GM10847 (cell line): ENCODE measurements around the gene RPP30.
A peak's percentile ranks its signal among the peaks of the same experiment; 100 is the strongest.

Source experiments
- POLR2A ChIP-seq: IDR thresholded peaks from 2 replicates; pipeline ENCODE4 v1.6.1; 2011; ENCODE audit not compliant: insufficient read length; ENCODE audit errors: extremely low read depth

RPP30 gene

DNA sequence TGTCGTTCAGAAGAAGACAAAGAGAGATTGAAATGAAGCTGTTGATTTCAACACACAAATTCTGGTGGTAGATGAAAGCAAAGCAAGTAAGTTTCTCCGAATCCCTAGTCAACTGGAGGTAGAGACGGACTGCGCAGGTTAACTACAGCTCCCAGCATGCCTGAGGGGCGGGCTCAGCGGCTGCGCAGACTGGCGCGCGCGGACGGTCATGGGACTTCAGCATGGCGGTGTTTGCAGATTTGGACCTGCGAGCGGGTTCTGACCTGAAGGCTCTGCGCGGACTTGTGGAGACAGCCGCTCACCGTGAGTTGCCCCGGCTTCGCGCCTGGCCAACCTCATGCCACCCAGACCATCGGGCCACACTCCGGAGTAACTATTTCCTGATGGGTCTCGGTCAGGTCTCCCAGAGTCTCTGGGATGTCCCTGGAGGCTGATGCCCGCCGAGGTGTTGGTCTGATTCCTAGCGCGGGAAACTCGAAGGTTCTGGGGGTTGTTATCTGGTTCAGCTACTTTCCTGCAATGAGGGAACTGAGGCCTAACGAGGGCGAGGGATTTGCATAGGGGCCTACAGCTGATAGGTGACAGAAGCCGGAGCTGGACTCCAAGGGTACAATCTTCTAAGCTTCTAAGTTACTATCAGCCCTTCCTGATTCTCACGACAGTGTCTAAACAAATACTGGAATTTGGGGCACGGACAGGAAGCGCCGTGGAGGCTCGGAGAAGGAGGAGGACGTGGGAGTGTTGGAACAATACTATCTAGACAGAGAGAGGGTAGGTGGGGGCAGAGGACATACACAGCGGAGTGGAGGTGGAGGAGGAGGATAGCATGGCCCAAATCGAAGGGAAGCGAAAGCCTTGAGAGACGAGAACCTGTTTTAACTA, at the start of gene RPP30:
Gene RPP30 (plus strand): TSS at position 209 of the 882 bp plus-strand sequence. CDS start 13 bp downstream, at position 222.
- peak; percentile 65 for TF ChIP-seq POLR2A

- no peak for TF ChIP-seq POLR2A
These were observed 49.3 kb upstream of the RPP30 start for GRCh38 chr10:90822508-90822907.

GRCh38 chr10:90832111-90832510, 39.7 kb upstream of the RPP30 start:
- TF ChIP-seq POLR2A: no peak

DNA sequence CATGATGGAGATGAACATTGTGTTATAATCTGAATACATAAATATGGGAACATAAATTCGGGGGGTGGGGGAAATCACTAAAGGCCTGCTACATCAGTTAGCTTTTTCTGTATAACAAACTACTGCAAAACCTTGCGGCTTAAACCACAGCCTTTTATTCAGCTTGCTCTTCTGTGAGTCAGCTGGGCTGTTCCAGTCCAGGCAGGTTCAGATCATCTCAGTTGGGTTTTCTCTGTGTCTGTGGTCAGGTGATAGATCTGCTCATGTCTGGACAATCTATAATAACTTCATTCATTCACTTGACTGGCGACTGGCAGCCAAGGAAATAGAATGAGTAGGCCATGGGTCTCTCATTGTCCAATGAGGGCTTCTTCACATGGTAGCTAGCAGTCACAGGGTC, 37.4 kb upstream of the RPP30 start:
- TF ChIP-seq POLR2A: no peak

GRCh38 chr10:90837486-90837885, 34.3 kb upstream of the RPP30 start:
- TF ChIP-seq POLR2A: no peak

GRCh38 chr10:90842725-90843124, 29.0 kb upstream of the RPP30 start:
- TF ChIP-seq POLR2A: no peak

DNA sequence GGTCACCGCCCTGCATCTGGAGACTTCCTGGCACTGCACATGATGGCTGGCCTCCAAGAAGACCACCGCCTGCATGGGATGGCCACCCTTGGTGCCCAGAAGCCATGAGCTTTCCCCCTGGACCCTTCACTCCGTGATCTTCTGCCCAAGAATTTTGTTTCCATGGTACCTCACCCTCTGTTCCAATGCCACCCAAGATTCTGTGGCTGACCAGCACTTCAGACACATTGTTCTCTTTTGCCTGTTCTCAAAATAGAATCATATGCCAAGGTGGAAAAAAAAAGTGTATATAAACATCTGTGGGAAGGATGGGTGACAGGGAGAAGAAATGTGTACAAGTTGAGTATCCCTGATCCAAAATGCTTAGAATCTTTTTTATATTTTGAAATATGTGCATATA, 26.0 kb upstream of the RPP30 start:
- TF ChIP-seq POLR2A: no peak

DNA sequence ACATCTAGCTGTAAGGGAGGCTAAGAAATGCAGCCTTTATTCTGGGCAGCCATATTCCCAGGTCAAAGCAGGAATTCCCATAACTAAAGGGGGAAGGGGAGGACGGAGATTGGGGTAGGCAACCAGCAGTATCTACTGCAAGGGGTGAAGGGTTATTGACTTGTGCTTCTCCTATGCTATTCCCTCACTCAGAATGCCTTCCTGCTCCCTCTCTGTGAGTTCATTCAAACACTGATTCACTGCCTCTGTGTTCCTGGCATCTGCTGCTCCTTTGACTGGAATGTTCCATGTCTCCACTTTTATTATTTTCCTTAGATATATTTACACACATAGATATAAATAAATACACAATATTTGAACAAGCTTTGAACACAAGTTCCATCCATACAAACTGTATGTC, 25.0 kb upstream of the RPP30 start:
- TF ChIP-seq POLR2A: no peak

GRCh38 chr10:90847436-90847835, 24.3 kb upstream of the RPP30 start:
- TF ChIP-seq POLR2A: no peak

DNA sequence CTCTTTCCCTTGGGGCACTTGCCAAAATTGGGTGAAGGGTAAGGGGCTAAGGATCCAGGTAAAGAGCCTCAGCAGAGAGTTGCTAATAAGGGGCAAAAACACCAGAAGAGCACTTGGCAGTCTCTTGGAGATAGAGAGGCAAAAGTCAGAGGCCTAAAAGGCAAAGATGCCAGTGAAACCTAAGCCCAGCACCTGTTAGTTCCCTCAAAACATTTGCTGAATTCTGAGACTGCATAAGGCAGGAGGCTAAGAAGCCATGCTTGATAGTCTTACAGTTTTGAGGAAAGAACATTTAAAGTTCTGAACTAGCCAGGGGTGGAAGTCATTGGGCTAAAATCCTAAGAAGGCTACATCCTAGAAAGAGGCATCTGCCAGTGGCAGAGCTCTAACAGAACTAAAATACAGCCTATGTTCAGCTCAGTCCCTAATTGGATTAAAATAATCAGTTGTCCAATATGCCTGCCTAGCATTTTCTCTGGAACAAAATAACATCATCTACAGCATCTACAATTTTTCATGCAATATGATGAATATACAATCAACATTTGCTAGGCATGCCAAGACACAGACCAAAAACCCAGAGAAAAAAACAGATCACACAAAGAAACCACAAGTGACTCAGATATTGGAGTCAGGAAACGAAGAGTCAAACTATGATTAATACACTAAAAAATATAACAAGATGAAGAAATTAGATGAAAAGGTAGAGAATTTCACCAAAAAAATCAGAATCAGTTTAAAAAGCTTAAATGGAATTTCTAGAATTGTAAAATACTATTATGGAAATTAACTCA, 21.6 kb upstream of the RPP30 start:
- TF ChIP-seq POLR2A: no peak

DNA sequence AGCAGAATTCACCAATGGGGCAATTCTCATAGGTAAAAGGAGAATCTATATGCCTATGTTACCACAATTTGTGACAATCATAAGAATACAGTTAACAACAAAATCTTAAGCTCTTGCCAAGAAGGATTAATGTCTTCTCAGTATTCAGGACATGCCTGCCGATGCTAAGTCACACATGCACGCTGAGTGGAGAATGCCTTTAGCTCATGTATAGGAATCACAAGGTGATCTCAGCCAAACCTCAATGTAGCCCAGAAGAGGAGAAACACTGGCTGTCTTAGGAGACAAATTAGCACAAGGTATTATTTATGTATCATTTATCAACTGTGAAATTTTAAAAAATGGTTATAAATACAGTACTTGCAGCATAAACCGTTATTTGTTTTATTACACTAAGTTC, 16.6 kb upstream of the RPP30 start:
- TF ChIP-seq POLR2A: no peak

GRCh38 chr10:90856261-90856660, 15.5 kb upstream of the RPP30 start:
- no peak for TF ChIP-seq POLR2A

GRCh38 chr10:90856964-90857634, 14.7 kb upstream of the RPP30 start:
- no peak for TF ChIP-seq POLR2A

- no peak for TF ChIP-seq POLR2A
These were observed 13.9 kb upstream of the RPP30 start, which contains the start of gene HTR7 for GRCh38 chr10:90857635-90858460. HTR7 (minus strand) TSS chr10:90858039; CDS start chr10:90857671, 368 bp downstream.
